T-helper 1 cell treated with Interleukin-12 subunit alpha and Interleukin-12 subunit beta and Interleukin-4 antibody, amounts not matched to agents 30 μg/mL and 1 μg/mL, for 36 hours (primary cell): ENCODE measurements around the gene EEF1A2.

Experiments used
- H3K27ac Mint-ChIP-seq: one replicate; pipeline ENCODE4 v1.8.0; 2021; ENCODE audit warnings: mild to moderate bottlenecking, mixed read lengths
- H3K27me3 Mint-ChIP-seq: one replicate; pipeline ENCODE4 v1.8.0; 2021; ENCODE audit warnings: low read depth, mixed read lengths
- H3K36me3 Mint-ChIP-seq: one replicate; pipeline ENCODE4 v1.8.0; 2021; ENCODE audit warnings: low read depth, mixed read lengths
- H3K4me1 Mint-ChIP-seq: one replicate; pipeline ENCODE4 v1.8.0; 2021; ENCODE audit warnings: low read depth, mixed read lengths
- H3K4me3 Mint-ChIP-seq: one replicate; pipeline ENCODE4 v1.8.0; 2021; ENCODE audit warnings: mild to moderate bottlenecking, moderate library complexity, mixed read lengths
- H3K9me3 Mint-ChIP-seq: one replicate; pipeline ENCODE4 v1.8.0; 2021; ENCODE audit warnings: mixed read lengths

The EEF1A2 gene

GRCh38 chr20:63498960-63499337, at the start of gene EEF1A2:
EEF1A2 (minus strand) TSS chr20:63499083; CDS start chr20:63497763, 1,320 bp downstream.
- Mint-ChIP-seq H3K9me3 (peaks cover under 1% of the 10 kb centered on the region), H3K27me3 (peaks cover 30% of the 10 kb centered on the region), H3K27ac (no peak within 1 kb of the TSS), H3K36me3 (no peaks in the 10 kb centered on the region), H3K4me3 (no peak within 1 kb of the TSS), H3K4me1 (peaks cover 2% of the 10 kb centered on the region)

- Mint-ChIP-seq H3K4me3 (no peak overlapping the region), H3K27me3 (peaks cover 31% of the 10 kb centered on the region), H3K9me3 (no peaks in the 10 kb centered on the region), H3K36me3 (no peaks in the 10 kb centered on the region), H3K27ac (no peak overlapping the region), H3K4me1 (peaks cover 8% of the 10 kb centered on the region)
Observed at GRCh38 chr20:63548542-63548941, 49.7 kb upstream of the EEF1A2 start.

- Mint-ChIP-seq H3K27me3 (peaks cover 30% of the 10 kb centered on the region), H3K9me3 (no peaks in the 10 kb centered on the region), H3K27ac (no peak within 1 kb of the TSS), H3K4me3 (no peak within 1 kb of the TSS), H3K4me1 (peaks cover 7% of the 10 kb centered on the region), H3K36me3 (no peaks in the 10 kb centered on the region)
Observed at GRCh38 chr20:63547725-63548480, 49.0 kb upstream of the EEF1A2 start, which contains the start of gene SRMS. SRMS (minus strand) TSS chr20:63547749; CDS start chr20:63547463, 286 bp downstream.

- Mint-ChIP-seq H3K4me1 (peaks cover 2% of the 10 kb centered on the region), H3K36me3 (no peaks in the 10 kb centered on the region), H3K27ac (no peak overlapping the region), H3K9me3 (no peaks in the 10 kb centered on the region), H3K4me3 (no peak overlapping the region), H3K27me3 (peaks cover 25% of the 10 kb centered on the region)
Observed at GRCh38 chr20:63546956-63547724, 48.3 kb upstream of the EEF1A2 start.

- no peaks in the 10 kb centered on the region for H3K36me3 Mint-ChIP-seq
- H3K9me3 Mint-ChIP-seq: no peaks in the 10 kb centered on the region
- H3K27ac Mint-ChIP-seq: no peak overlapping the region
- peaks cover 25% of the 10 kb centered on the region for H3K27me3 Mint-ChIP-seq
- H3K4me3 Mint-ChIP-seq: no peak overlapping the region
- H3K4me1 Mint-ChIP-seq: peaks cover 2% of the 10 kb centered on the region
Observed at GRCh38 chr20:63546256-63546955, 47.5 kb upstream of the EEF1A2 start.

- no peaks in the 10 kb centered on the region for H3K4me1 Mint-ChIP-seq
- no peak overlapping the region for H3K27ac Mint-ChIP-seq
- no peaks in the 10 kb centered on the region for H3K9me3 Mint-ChIP-seq
- peaks cover 21% of the 10 kb centered on the region for H3K27me3 Mint-ChIP-seq
- H3K4me3 Mint-ChIP-seq: no peak overlapping the region
- no peaks in the 10 kb centered on the region for H3K36me3 Mint-ChIP-seq
Observed at GRCh38 chr20:63545814-63546213, 46.9 kb upstream of the EEF1A2 start.

GRCh38 chr20:63544958-63545516, 46.2 kb upstream of the EEF1A2 start:
- H3K4me3 Mint-ChIP-seq: no peak overlapping the region
- H3K4me1 Mint-ChIP-seq: no peaks in the 10 kb centered on the region
- peaks cover 15% of the 10 kb centered on the region for H3K27me3 Mint-ChIP-seq
- H3K36me3 Mint-ChIP-seq: no peaks in the 10 kb centered on the region
- H3K9me3 Mint-ChIP-seq: no peaks in the 10 kb centered on the region
- H3K27ac Mint-ChIP-seq: no peak overlapping the region

GRCh38 chr20:63544241-63544957, 45.5 kb upstream of the EEF1A2 start:
- no peaks in the 10 kb centered on the region for H3K36me3 Mint-ChIP-seq
- H3K9me3 Mint-ChIP-seq: no peaks in the 10 kb centered on the region
- H3K27ac Mint-ChIP-seq: no peak overlapping the region
- no peak overlapping the region for H3K4me3 Mint-ChIP-seq
- peaks cover 10% of the 10 kb centered on the region for H3K27me3 Mint-ChIP-seq
- no peaks in the 10 kb centered on the region for H3K4me1 Mint-ChIP-seq

GRCh38 chr20:63543733-63544132, 44.9 kb upstream of the EEF1A2 start:
- Mint-ChIP-seq H3K4me1 (no peaks in the 10 kb centered on the region), H3K4me3 (no peak overlapping the region), H3K36me3 (no peaks in the 10 kb centered on the region), H3K9me3 (no peaks in the 10 kb centered on the region), H3K27me3 (peaks cover 6% of the 10 kb centered on the region), H3K27ac (peak overlapping the region; percentile 27)

- Mint-ChIP-seq H3K4me1 (no peaks in the 10 kb centered on the region), H3K4me3 (no peak overlapping the region), H3K9me3 (no peaks in the 10 kb centered on the region), H3K27ac (no peak overlapping the region), H3K27me3 (peaks cover 3% of the 10 kb centered on the region), H3K36me3 (no peaks in the 10 kb centered on the region)
Observed at GRCh38 chr20:63543131-63543530, 44.2 kb upstream of the EEF1A2 start.

- Mint-ChIP-seq H3K27ac (no peak overlapping the region), H3K4me1 (peaks cover under 1% of the 10 kb centered on the region), H3K36me3 (no peaks in the 10 kb centered on the region), H3K9me3 (no peaks in the 10 kb centered on the region), H3K4me3 (no peak overlapping the region), H3K27me3 (peaks cover 3% of the 10 kb centered on the region)
Observed at GRCh38 chr20:63542696-63543095, 43.8 kb upstream of the EEF1A2 start.

GRCh38 chr20:63542031-63542559, 43.2 kb upstream of the EEF1A2 start:
- Mint-ChIP-seq H3K4me1 (peaks cover 2% of the 10 kb centered on the region), H3K36me3 (no peaks in the 10 kb centered on the region), H3K4me3 (no peak overlapping the region), H3K27me3 (peaks cover 3% of the 10 kb centered on the region), H3K9me3 (no peaks in the 10 kb centered on the region), H3K27ac (no peak overlapping the region)

- peaks cover 3% of the 10 kb centered on the region for H3K27me3 Mint-ChIP-seq
Observed at GRCh38 chr20:63541371-63541770, 42.5 kb upstream of the EEF1A2 start.

More at GRCh38 chr20:63541371-63541770, 42.5 kb upstream of the EEF1A2 start:
- no peak overlapping the region for H3K4me3 Mint-ChIP-seq
- no peaks in the 10 kb centered on the region for H3K36me3 Mint-ChIP-seq
- H3K4me1 Mint-ChIP-seq: peaks cover 4% of the 10 kb centered on the region
- no peaks in the 10 kb centered on the region for H3K9me3 Mint-ChIP-seq
- no peak overlapping the region for H3K27ac Mint-ChIP-seq
